C4-2B (cell line): Measurements from ENCODE around the gene DBH.

Source experiments
- CTCF ChIP-seq: fragments of 450-650 bp; conservative IDR thresholded peaks from 2 replicates; pipeline ENCODE4 v1.5.1; 2017; ENCODE audit warnings: mild to moderate bottlenecking
- ZFX ChIP-seq: fragments of 450-650 bp; IDR thresholded peaks from 2 replicates; pipeline ENCODE4 v1.6.1; 2017

DNA sequence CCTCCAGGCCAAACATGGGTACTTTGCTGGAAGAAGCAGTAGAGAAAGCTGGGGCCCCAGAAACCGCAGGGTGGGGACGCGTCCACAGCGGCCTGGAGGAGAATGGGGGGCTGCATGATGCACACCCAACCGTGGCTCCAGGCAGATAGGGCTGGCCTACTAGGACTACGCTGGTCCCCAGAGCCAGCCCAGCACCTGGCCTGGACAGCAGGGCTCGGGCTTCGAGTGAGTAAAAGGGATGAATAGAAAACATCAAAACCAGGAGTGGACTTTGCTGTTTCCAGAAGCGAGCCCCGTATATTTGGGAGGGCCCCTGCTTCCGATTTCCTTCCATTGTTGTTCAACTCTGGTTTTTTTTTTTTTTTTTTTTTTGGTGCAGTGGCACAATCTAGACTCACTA lies 30.7 kb downstream of the DBH start:
- TF ChIP-seq CTCF (no peak), ZFX (no peak)
